Peyer's patch (tissue), 4 donors: ENCODE results near the gene MYO3B. TPM values are rescaled to one million over a fixed set of nuclear protein-coding genes. Genes with fewer than 3 reads are reported as not detected.

Experiments used
- DNase-seq, 3 donors: peaks; one replicate each; pipeline ENCODE4 v3.0.0-alpha.2; 2017 to 2019
- H3K27ac ChIP-seq, 4 donors: fragments of 200-600 bp; sonication (generic); one replicate each; pipeline ENCODE4 v1.5.1; 2016 to 2019
- H3K27me3 ChIP-seq, 2 donors: fragments of 200-600 bp; sonication (generic); one replicate each; pipeline ENCODE4 v1.5.1; 2019
- H3K36me3 ChIP-seq, 3 donors: fragments of 200-600 bp; sonication (generic); one replicate each; pipeline ENCODE4 v1.5.1; 2016 to 2019
- H3K4me1 ChIP-seq, 4 donors: fragments of 200-600 bp; sonication (generic); one replicate each; pipeline ENCODE4 v1.5.1; 2016 to 2019
- H3K4me3 ChIP-seq, 4 donors: fragments of 200-600 bp; sonication (generic); 1 replicate in 3 of 4; 2 replicates in 1 of 4; pipeline ENCODE4 v1.5.1; 2016 to 2019; ENCODE audit warnings: mild to moderate bottlenecking in 1 of 4
- H3K9me3 ChIP-seq, 4 donors: fragments of 200-600 bp; sonication (generic); one replicate each; pipeline ENCODE4 v1.5.1; 2016 to 2019; ENCODE audit warnings: mild to moderate bottlenecking in 1 of 4
- POLR2A ChIP-seq, 2 donors: fragments of 450-650 bp; IDR thresholded peaks; one replicate each; pipeline ENCODE4 v1.5.1; 2017; ENCODE audit warnings: antibody characterized with exemption in 2 of 2, mild to moderate bottlenecking in 2 of 2, moderate library complexity in 2 of 2
- total RNA-seq, 4 donors: library from RNA; depleted of rRNA; stranded (reverse); fragments of >200 nt; gene quantifications; one replicate each; pipeline ENCODE4 v1.1.0, GENCODE V29; 2016
- TF ChIP-seq, protein P1 (sequence below), 6 experiments: fragments of 450-650 bp in 4 of 6; fragments of 200-600 bp in 2 of 6; sonication (generic) in 1 of 6; IDR thresholded peaks; one replicate each; pipeline ENCODE4 v1.5.1; 2017 to 2019; ENCODE audit warnings: antibody characterized with exemption in 6 of 6, mild to moderate bottlenecking in 3 of 6, moderate library complexity in 1 of 6

The MYO3B gene
- total RNA-seq, 4 donors from 2014 or later: not detected

DNA sequence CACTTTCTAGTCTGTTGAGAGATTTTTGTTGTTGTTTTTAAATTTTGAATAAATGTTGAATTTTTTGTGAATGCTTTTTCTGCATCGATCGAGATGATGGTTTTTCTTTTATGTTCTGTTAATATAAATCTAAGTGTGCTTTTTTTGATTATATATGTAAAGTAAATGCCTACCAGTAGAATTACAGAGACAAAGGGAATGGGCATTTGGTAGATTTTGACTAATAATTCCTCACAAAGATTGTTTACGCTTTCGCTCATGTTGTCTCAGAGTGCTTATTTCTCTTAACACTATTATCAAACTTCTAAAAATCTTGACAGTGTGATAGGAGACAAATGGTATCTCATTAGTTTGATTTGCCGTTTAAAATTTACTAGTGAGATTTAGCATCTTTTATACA, 3.7 kb downstream of the MYO3B start:
- Histone ChIP-seq H3K36me3 (no peaks in the 10 kb centered on the region), H3K27me3 (no peaks in the 10 kb centered on the region), H3K9me3 (peaks cover 0 to 3% (median 0%) of the 10 kb centered on the region in 4 donors), H3K4me3 (no peak overlapping the region), H3K4me1 (no peaks in the 10 kb centered on the region), H3K27ac (no peak overlapping the region)
- no peak for TF ChIP-seq POLR2A (IDR thresholded peaks at IDR 0.05)
- TF ChIP-seq, protein P1, sequence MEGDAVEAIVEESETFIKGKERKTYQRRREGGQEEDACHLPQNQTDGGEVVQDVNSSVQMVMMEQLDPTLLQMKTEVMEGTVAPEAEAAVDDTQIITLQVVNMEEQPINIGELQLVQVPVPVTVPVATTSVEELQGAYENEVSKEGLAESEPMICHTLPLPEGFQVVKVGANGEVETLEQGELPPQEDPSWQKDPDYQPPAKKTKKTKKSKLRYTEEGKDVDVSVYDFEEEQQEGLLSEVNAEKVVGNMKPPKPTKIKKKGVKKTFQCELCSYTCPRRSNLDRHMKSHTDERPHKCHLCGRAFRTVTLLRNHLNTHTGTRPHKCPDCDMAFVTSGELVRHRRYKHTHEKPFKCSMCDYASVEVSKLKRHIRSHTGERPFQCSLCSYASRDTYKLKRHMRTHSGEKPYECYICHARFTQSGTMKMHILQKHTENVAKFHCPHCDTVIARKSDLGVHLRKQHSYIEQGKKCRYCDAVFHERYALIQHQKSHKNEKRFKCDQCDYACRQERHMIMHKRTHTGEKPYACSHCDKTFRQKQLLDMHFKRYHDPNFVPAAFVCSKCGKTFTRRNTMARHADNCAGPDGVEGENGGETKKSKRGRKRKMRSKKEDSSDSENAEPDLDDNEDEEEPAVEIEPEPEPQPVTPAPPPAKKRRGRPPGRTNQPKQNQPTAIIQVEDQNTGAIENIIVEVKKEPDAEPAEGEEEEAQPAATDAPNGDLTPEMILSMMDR (IDR thresholded peaks at IDR 0.05): no peak
- no peak for DNase-seq

DNA sequence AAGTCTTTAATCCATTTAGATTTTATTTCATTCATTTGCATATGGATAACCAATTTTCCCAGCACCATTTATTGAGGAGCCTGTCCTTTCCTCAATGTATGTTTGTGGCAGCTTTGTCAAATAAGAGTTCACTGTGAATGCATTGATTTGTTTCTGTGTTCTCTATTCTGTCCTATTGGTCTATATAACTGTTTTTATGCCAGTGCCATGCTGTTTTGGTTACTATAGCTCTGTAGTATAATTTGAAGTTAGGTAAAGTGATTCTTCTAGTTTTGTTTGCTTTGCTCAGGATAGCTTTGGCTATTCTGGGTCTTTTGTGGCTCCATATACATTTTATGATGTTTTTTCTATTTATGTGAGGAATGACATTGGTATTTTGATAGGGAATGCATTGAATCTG, 7.4 kb downstream of the MYO3B start:
- H3K9me3 ChIP-seq: peaks cover 0 to 3% (median 0%) of the 10 kb centered on the region in 4 donors
- H3K27me3 ChIP-seq: no peaks in the 10 kb centered on the region
- H3K36me3 ChIP-seq: no peaks in the 10 kb centered on the region
- no peak overlapping the region for H3K4me3 ChIP-seq
- TF ChIP-seq, protein P1 (IDR thresholded peaks at IDR 0.05): no peak
- DNase-seq: no peak
- H3K4me1 ChIP-seq: no peaks in the 10 kb centered on the region
- H3K27ac ChIP-seq: no peak overlapping the region

DNA sequence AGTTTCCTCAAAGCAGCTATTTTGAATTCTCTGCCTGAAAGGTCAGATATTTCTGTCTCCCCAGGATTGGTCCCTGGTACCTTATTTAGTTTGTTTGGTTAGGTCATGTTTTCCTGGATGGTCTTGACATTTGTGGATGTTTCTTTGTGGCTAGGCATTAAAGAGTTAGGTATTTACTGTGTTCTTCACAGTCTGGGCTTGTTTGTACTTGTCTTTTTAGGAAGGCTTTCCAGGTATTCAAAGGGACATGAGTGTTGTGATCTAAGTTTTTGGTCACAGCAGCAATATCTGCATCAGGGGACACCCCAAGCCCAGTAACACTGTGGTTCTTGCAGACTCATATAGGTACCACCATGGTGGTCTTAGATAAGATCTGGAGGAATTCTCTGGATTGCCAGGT, 11.8 kb downstream of the MYO3B start:
- DNase-seq: no peak
- Histone ChIP-seq H3K27ac (no peak overlapping the region), H3K36me3 (no peaks in the 10 kb centered on the region), H3K27me3 (no peaks in the 10 kb centered on the region), H3K4me1 (no peaks in the 10 kb centered on the region), H3K9me3 (peaks cover 0 to 3% (median 0%) of the 10 kb centered on the region in 4 donors), H3K4me3 (no peak overlapping the region)
- TF ChIP-seq, protein P1 (IDR thresholded peaks at IDR 0.05): no peak
- TF ChIP-seq POLR2A (IDR thresholded peaks at IDR 0.05): no peak

DNA sequence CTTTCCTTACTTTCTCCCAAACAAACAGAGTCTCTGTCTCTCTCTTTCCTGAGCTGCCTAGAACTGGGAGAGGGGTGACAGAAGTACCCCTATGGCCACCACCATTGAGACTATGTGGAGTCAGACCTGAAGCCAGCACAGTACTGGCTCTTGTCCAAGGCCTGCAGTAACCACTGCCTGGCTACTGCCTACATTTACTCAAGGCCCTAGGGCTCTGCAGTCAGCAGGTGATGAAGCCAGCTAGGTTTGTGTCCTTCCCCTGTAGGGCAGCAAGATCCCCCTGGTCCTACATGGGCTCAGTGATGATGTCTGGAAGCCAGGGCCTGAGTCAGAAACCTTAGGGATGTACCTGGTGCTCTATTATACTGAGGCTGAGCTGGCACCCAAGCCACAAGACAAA, 12.2 kb downstream of the MYO3B start:
- TF ChIP-seq POLR2A (IDR thresholded peaks at IDR 0.05): no peak
- TF ChIP-seq, protein P1 (IDR thresholded peaks at IDR 0.05): no peak
- DNase-seq: no peak
- H3K4me3 ChIP-seq: no peak overlapping the region
- no peaks in the 10 kb centered on the region for H3K27me3 ChIP-seq
- no peak overlapping the region for H3K27ac ChIP-seq
- no peaks in the 10 kb centered on the region for H3K4me1 ChIP-seq
- H3K36me3 ChIP-seq: no peaks in the 10 kb centered on the region
- H3K9me3 ChIP-seq: peaks cover 0 to 2% (median 0%) of the 10 kb centered on the region in 4 donors

DNA sequence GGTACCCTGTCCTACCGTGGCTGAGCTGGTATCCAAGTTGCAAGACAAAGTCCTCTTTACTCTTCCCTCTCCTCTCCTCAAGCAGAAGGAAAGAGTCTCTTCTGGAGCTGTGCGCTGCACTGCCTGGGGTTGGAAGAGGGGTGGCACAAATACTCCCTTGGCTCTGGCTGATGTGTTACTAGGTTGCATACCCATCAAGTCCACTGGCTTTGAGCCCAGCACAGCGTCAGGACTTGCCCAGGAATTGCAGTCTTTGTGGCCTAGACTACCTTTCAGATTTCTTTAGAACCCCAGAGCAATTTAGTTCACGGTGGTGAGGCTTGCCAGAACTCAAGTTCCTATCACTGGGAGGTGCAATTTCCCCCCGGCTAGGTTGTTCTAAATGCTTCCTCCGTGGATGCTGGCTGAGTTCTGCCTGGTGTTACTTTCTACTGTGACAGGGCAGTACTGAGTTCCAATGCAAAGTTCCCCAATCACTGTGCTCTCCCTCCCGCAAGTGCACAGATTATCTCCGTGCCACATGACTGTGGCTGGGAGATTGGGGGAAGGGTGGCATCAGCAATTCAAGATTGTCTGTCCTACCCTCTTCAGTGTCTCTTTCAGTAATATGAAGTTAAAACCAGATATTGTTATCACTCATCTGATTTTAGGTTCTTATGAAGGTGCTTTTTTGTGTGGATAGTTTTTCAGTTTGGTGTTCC, 13.4 kb downstream of the MYO3B start:
- Histone ChIP-seq H3K4me3 (no peak overlapping the region), H3K27ac (no peak overlapping the region), H3K36me3 (no peaks in the 10 kb centered on the region), H3K4me1 (no peaks in the 10 kb centered on the region), H3K9me3 (no peaks in the 10 kb centered on the region), H3K27me3 (no peaks in the 10 kb centered on the region)
- no peak for DNase-seq
- no peak for TF ChIP-seq POLR2A (IDR thresholded peaks at IDR 0.05)
- TF ChIP-seq, protein P1 (IDR thresholded peaks at IDR 0.05): no peak
